GM21423 (cell line): ENCODE measurements around the gene CBX3.
"Not testable (repeated sequence)": the region's sequence is repeated elsewhere in the genome, so short reads cannot be mapped to it uniquely, and the experiment has no call there.

Experiments used
- ATAC-seq: cut with Tn5 transposase; IDR thresholded peaks from one replicate; pipeline ENCODE4 v1.9.1; 2021; ENCODE audit warnings: mild to moderate bottlenecking, moderate library complexity; ENCODE audit not compliant: unreplicated experiment

The CBX3 gene

GRCh38 chr7:26200444-26201246 is 900 bp upstream of the CBX3 start, which contains the start of gene HNRNPA2B1:
Gene HNRNPA2B1, minus strand, starts transcription at chr7:26200746. Its CDS starts 169 bp downstream, at chr7:26200577.
- ATAC-seq = peak; percentile 62

DNA sequence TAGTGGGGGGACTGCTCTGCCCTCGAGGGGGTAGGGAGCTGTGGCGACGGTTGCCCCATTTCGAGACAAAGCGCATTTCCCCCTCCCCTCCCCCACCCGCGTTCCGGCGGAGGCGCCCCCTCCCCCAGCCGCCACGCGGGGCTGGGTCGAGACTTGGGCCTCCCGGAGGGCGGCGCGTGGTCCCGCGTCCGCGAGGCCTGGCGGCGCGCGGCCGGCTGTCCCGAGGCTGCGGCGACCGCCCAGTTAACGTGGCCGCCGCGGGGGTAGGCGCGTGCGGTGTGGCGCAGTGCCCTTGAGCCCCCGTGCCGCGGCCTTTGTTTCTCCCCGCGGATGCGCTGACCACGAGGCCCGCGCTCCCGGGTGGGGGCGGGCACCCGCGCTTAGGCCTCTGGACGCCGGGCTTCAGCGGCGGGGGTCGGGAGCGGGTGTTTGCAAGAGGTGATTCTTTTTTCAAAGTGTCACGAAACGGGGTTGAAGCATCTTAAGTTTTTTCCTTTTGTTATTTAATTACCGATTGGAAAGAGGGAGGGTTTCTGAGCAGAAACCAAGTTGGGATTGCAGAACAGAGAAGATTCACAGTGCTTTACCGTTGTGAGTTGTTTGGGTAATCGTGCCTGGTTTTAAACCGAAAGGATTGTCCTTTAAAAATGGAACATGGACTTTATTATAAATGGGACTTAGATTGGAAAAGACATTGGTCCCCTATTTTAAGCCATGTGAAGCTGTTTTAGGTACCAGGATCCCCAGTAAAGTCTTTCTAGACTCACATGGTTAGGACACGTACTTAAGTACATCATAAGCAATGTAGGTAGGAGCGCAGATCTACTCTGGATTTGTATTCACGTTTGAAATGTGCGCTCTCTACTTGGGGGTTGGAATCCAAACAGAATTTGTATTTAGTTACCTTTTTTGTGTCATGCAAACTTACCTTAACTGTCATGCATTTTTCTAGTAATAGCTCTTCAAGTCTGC is 760 bp downstream of the CBX3 start:
- no peak for ATAC-seq

GRCh38 chr7:26203016-26203415 is 1.5 kb downstream of the CBX3 start:
- ATAC-seq = no peak

DNA sequence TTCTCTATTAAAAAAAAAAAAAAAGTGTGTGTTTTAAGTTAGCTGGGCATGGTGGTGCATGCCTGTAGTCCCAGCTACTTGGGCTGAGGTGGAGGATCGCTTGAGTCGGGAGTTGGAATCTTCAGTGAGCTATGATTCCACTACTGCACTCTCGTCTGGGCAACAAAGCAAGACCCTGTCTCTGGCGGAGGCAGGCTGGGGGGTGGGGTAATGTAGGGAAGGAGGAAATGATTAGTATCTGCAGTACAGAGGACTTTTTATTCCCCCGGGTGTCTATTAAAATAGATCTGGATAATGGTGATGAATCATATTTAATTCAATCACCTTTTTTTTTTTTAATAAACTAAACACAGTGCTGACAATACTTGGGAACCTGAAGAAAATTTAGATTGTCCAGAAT is 6.5 kb downstream of the CBX3 start:
- no peak for ATAC-seq

DNA sequence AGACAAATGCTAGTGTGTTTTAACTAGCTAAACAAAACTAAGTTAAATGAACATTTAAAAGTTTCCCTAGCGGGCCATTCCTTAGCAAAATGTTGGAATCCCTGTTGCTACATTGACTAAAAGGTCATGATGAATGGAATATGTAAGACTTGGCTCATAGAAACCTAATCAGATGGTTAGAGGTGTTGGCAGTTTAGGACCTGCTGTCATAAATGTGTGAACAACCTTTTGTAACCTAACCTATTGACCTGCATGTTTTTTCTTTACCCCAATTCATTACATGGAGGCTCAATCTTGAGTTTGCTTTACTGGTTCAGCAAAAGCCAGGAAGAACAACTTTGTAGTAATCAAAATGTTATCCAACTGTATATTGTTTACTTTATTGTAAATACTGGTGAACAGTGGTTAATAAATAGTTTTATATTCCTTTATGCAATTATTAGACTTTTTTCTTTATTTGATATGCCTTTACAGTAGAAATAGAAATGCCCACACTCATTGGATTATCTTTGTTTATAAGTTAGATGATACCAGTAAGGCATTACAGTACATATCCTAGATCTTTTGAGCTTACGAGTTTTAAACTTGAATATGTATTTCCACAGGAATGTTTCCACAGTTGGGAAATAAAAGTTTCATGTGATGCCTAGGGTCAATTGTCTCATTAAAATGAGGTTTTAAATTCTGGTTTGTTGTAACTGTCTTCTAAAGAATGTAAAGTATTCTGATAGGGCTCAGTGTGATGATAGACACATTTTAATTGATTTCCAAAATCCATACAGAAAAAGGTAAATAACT is 11.6 kb downstream of the CBX3 start:
- no peak for ATAC-seq

- ATAC-seq = no peak
Measured at GRCh38 chr7:26213807-26214515, 12.4 kb downstream of the CBX3 start.

GRCh38 chr7:26216049-26216448 is 14.5 kb downstream of the CBX3 start:
- no peak for ATAC-seq

GRCh38 chr7:26224359-26224758 is 22.8 kb downstream of the CBX3 start:
- no peak for ATAC-seq

- no peak for ATAC-seq
Measured at GRCh38 chr7:26227987-26228386, 26.4 kb downstream of the CBX3 start.

DNA sequence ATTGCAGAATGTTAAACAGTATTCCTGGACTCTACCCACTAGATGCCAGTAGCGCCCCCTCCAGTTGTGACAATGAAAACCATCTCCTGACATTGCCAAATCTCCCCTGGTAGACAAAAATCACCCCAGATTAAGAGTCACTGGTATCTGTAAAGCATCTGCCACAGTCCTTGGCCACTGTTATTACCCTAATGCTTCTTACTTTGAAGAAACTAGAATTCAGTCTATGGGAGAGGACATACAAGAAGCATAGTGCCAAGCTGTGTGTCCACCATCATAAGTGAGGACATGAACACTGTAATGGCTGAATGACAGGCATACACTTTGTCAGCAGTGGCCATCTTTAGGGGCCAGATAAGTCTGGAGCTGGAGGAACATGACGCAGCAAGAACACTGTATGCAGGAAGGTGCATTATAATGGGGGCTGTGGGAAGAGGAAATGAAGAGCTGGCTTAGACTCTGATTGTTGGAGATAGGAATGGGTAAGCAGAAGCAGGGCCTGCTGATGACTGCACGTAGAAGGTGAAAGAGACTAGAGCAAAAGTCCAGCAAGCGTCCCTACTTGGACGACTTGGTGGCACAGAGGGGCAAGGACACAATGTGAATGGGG is 32.5 kb downstream of the CBX3 start:
- no peak for ATAC-seq

DNA sequence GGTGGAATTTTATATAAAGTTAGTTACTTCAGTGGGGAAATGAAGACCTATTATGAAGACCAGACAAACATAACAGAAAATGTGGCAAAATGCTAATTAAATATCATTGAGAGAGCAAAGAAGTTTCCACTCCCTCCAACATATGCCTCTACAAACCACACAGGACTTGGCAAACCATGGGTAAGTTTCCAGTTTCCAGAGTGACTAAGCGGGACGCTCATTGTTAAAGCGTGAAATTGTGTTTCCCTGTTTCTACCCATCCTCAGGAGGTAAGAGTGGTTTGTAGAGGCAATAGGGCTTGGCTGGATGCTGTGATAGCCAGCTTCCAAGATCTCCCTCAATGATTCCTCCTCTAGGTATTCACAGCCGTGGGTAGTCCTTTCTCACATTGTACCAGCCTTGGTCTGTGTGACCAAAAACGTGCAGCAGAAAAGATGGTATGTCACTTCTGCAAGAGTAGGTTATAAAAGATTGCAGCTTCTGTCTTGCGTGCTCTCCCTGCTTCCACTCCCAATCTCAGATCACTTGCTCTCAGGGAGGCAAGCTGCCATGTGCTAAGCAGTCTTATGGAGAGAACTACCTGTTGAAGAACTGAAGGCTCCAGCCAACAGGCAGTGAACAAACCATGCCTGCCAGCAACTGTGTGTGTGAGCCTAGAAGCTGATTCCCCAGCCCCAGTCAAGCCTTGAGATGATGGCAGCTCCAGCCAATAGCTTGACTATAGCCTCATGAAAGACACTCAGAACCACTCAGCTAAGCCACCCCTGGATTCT is 35.7 kb downstream of the CBX3 start:
- no peak for ATAC-seq

DNA sequence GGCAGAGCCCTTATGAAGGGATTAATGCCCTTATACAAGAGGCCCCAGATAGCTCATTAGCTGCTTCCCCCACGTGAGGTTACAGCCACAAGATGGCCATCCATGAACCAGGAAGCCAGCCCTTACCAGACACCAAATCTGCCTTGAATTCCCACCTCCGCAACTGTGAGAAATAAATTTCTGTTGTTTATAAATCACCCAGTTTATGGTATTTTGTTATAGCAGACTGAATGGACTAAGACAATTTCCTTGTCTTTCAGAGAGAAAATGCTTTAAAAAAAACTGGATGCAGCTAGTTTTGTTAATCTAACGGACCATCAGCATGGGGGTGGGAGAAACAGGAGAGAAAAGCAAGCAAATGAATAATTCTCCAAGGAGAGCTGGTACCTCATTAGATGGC is 36.5 kb downstream of the CBX3 start:
- no peak for ATAC-seq

DNA sequence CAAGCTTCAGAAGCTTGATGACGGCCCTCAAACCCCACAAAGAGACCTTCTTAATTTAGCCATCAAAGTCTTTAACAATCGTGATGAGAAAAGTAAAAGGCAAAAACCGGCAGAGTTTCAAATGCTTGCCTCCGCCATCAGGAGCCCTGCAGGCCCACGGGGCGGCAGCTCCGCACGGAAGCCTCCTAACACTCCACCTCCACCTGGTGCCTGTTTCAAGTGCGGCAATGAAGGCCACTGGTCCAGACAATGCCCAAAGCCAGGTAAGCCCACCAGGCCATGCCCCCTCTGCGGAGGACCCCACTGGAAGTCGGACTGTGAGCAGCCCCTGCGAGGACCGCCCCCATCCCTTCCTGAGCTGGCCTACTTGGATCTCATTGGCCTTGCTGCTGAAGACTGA is 43.6 kb downstream of the CBX3 start:
- ATAC-seq = no peak

GRCh38 chr7:26250239-26250638 is 48.7 kb downstream of the CBX3 start:
- ATAC-seq = no peak

DNA sequence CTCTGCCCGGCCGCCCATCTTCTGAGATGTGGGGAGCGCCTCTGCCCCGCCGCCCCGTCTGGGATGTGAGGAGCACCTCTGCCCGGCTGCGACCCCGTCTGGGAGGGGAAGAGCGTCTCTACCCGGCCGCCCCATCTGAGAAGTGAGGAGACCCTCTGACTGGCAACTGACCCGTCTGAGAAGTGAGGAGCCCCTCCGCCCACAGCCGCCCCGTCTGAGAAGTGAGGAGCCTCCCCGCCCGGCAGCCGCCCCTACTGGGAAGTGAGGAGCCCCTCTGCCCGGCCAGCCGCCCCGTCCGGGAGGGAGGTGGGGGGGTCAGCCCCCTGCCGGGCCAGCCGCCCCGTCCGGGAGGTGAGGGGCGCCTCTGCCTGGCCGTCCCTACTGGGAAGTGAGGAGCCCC is 60.3 kb downstream of the CBX3 start:
- ATAC-seq = not testable (repeated sequence)
